ENCODE measurements around the gene LRSAM1. TPM values are rescaled to one million over a fixed set of nuclear protein-coding genes. Genes with fewer than 3 reads are reported as not detected.

Gene LRSAM1
- total and polyA plus RNA-seq, 2 donors from 2014 or later, result 15.8 to 24.6 TPM

GRCh38 chr9:127505396-127506116, 54.2 kb downstream of the LRSAM1 start:
- no peak overlapping the region for H3K9ac ChIP-seq (ENCODE audit: low read length in 3 of 3)
- no peaks in the 10 kb centered on the region for H3K9me3 ChIP-seq (ENCODE audit: control insufficient read depth in 2 of 3, insufficient read depth in 1 of 3, low read length in 3 of 3)
- FAIRE-seq (no peak), DNase-seq (peak in 1 of 5 donors; percentile 47)
- H3K27me3 ChIP-seq (ENCODE audit: control insufficient read depth, insufficient read depth, low read length), result no peaks in the 10 kb centered on the region
- no peaks in the 10 kb centered on the region for H3K4me1 ChIP-seq (ENCODE audit: control insufficient read depth in 2 of 3, insufficient read depth in 2 of 3, low read depth in 1 of 3, low read length in 3 of 3)
- peaks cover 0 to 12% (median 0%) of the 10 kb centered on the region in 3 donors for H3K36me3 ChIP-seq (ENCODE audit: control insufficient read depth in 2 of 3, insufficient read depth in 3 of 3, low read length in 3 of 3)
- peak; percentile 23 for TF ChIP-seq CTCF (IDR thresholded peaks at IDR 0.05; ENCODE audit: borderline replicate concordance, extremely low read depth, insufficient read depth)
- intact Hi-C loops (cut with DNase I), result no loop called here
- H3K27ac ChIP-seq (ENCODE audit: low read depth in 2 of 2, low read length in 2 of 2), result no peak overlapping the region
- H3K4me3 ChIP-seq (ENCODE audit: low read length in 3 of 3), result no peak overlapping the region

- Histone ChIP-seq H3K9ac (ENCODE audit: low read length in 3 of 3) (no peak overlapping the region), H3K27ac (ENCODE audit: low read depth in 2 of 2, low read length in 2 of 2) (no peak overlapping the region), H3K36me3 (ENCODE audit: control insufficient read depth in 2 of 3, insufficient read depth in 3 of 3, low read length in 3 of 3) (peaks cover 0 to 12% (median 0%) of the 10 kb centered on the region in 3 donors), H3K4me1 (ENCODE audit: control insufficient read depth in 2 of 3, insufficient read depth in 2 of 3, low read depth in 1 of 3, low read length in 3 of 3) (no peaks in the 10 kb centered on the region), H3K4me3 (ENCODE audit: low read length in 3 of 3) (no peak overlapping the region), H3K27me3 (ENCODE audit: control insufficient read depth, insufficient read depth, low read length) (no peaks in the 10 kb centered on the region), H3K9me3 (ENCODE audit: control insufficient read depth in 2 of 3, insufficient read depth in 1 of 3, low read length in 3 of 3) (no peaks in the 10 kb centered on the region)
- no peak for DNase-seq
- FAIRE-seq, result no peak
- intact Hi-C loops (cut with DNase I), result no loop called here
- no peak for TF ChIP-seq CTCF (IDR thresholded peaks at IDR 0.05; ENCODE audit: borderline replicate concordance, extremely low read depth, insufficient read depth)
Observed at GRCh38 chr9:127506117-127506813, 55.0 kb downstream of the LRSAM1 start.

GRCh38 chr9:127506814-127507750, 55.8 kb downstream of the LRSAM1 start:
- Histone ChIP-seq H3K4me1 (ENCODE audit: control insufficient read depth in 2 of 3, insufficient read depth in 2 of 3, low read depth in 1 of 3, low read length in 3 of 3) (no peaks in the 10 kb centered on the region), H3K9me3 (ENCODE audit: control insufficient read depth in 2 of 3, insufficient read depth in 1 of 3, low read length in 3 of 3) (no peaks in the 10 kb centered on the region), H3K27me3 (ENCODE audit: control insufficient read depth, insufficient read depth, low read length) (no peaks in the 10 kb centered on the region), H3K4me3 (ENCODE audit: low read length in 3 of 3) (no peak overlapping the region), H3K9ac (ENCODE audit: low read length in 3 of 3) (no peak overlapping the region), H3K36me3 (ENCODE audit: control insufficient read depth in 2 of 3, insufficient read depth in 3 of 3, low read length in 3 of 3) (peaks cover 0 to 12% (median 0%) of the 10 kb centered on the region in 3 donors), H3K27ac (ENCODE audit: low read depth in 2 of 2, low read length in 2 of 2) (no peak overlapping the region)
- DNase-seq, result no peak
- intact Hi-C loops (cut with DNase I), result no loop called here
- TF ChIP-seq CTCF (IDR thresholded peaks at IDR 0.05; ENCODE audit: borderline replicate concordance, extremely low read depth, insufficient read depth), result no peak
- FAIRE-seq, result no peak

Measured in kidney (tissue), 14 donors.